ENCODE data around the gene TMEM132D. TPM values are rescaled to one million over a fixed set of nuclear protein-coding genes. Genes with fewer than 3 reads are reported as not detected.

TMEM132D gene
- total RNA-seq, 1 donor from 2014 or later = not detected

- DNase-seq = no peak
These were observed 869.1 kb downstream of the TMEM132D start for GRCh38 chr12:129034558-129035289.

DNA sequence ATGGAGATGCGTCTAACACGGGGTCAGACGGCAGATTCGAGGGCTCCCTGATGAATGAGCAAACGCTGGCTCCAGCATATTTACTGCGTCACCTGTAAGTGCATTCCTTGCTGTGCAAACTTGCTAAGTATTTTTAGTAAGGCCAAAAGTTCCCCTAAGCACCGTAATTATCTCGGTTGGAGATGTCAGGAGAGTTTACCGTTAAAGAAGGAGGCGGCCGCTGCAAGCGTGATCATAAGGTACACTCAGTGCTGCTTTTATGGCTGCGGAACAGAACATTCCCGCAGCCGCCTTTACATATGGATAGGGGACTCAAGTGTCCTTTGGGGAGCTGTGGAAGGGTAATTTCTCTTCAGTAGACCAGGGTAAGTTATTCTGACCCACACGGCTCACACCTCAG lies 875.0 kb downstream of the TMEM132D start:
- DNase-seq = no peak

DNA sequence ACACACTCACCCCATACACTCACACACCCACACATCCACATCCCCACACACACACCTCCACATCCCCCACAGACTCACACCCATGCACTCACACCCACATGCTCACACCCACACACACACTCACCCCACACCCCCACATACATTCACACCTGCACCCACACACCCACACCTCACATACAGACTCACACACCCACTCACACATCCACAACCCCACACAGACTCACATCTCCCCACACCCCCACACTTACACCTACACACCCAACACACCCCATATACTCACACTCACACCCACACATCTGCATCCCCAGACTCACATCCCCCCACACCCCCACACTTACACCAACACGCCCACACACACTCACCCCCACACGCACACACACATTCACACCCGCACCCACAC lies 878.8 kb downstream of the TMEM132D start:
- DNase-seq = no peak
